Measurements from ENCODE around the gene ID1.

The ID1 gene, protein sequence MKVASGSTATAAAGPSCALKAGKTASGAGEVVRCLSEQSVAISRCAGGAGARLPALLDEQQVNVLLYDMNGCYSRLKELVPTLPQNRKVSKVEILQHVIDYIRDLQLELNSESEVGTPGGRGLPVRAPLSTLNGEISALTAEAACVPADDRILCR

DNA sequence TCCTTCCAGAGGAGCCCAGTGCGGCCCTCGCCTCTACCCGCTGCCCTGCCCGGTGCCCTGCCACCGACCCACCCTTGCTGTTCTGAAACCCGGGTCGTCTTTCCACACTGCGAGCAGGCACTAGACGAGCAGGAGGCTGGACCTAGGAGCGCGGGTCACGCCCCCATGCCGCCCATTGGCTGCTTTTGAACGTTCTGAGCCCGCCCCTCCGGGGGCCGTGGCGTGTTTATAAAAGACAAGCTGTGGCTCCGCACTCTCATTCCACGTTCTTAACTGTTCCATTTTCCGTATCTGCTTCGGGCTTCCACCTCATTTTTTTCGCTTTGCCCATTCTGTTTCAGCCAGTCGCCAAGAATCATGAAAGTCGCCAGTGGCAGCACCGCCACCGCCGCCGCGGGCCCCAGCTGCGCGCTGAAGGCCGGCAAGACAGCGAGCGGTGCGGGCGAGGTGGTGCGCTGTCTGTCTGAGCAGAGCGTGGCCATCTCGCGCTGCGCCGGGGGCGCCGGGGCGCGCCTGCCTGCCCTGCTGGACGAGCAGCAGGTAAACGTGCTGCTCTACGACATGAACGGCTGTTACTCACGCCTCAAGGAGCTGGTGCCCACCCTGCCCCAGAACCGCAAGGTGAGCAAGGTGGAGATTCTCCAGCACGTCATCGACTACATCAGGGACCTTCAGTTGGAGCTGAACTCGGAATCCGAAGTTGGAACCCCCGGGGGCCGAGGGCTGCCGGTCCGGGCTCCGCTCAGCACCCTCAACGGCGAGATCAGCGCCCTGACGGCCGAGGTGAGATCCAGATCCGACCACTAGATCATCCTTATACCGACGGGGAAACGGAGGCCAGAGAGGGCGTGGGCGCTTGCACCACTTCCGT lies at the start of gene ID1:
ID1 (plus strand) TSS at position 259 of the 871 bp plus-strand sequence; CDS start at position 358, 99 bp downstream.
- peak; percentile 93 for DNase-seq

DNA sequence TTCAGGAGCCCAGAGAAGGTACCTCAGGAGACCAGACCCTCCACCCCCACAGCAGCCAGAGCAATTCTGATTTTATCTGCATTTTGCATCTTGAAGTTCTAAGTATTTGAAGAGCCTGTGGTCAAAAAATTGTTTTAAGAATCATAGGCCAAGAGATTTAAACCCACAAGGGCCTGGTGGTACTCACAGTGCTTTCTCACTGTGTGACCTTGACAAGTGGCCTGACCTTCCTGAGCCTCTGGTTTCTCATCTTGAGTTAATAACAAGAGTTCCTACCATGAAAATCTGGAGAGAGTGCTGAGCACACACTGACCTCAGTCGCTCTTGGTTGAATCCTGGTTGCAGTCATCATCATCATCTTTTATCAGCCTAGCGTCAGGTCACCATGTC lies 45.4 kb upstream of the ID1 start:
- DNase-seq: no peak

DNA sequence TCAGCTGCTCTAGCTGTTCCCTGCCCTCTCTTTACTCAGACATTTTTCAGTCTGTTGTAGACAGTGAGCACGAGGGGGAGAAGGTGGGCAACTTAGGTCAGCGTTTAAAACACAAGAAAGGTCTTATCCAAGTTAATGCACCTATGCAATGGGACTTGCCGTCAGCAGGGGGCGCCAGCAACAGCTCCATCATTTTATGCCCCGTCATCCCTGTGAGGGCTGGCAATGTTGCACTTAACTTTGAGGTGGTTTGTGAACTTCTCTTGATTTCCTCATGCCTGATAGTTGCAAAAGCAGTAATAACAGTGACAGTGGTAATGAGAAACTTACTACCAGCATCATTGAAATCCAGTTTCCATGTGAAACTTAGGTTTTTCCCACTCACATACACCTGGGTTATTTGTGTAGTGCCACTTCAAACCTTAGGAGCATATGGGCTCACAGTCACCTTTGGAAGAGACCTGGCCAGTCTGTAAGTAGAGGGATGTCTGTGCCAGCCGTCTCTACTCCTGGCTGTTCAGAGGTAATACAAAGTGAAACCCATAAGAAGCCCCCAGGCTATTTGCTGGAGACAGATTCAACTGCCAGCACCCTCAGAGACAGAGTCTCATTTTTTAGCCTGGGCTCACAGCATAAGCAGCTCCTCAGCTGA lies 44.9 kb upstream of the ID1 start:
- DNase-seq: peak; percentile 86

DNA sequence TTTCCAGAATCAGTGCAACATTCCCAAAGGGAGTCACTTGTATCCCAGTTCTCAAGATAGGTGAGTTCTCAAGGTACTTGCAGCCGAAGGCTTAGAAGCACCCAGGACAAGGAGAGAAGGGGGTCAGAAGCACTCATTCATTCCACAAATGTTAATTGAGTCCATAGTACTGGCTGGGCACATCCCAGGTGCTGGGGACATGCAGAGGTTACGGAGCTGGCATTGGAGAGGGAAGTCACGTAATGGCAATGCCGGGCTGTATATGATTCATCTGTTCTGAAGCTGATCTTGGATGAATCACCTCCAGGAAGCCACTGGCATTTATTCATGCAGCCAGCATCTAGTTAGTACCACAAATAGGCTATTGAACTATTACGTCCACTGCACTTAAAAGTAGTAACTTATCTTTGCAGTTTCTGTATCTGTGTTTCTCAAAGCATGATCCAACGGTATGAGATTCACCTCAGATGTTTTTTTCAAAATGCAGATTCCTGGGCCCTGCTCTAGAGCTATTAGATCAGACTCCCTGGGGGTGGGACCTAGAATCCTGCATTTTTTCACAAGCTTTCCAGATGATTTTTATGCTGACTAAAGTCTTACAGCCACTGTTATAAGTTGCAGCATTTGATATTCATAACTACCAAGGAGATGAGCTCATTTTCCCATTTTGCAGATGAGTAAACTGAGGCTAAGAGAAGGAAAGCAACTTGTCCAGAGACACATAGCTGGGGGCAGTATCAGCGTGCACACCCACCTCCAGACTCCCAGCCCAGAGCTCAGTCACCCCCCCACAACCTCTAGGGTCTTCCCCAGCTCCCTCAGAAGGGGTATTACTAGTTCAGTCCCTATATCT lies 44.1 kb upstream of the ID1 start:
- no peak for DNase-seq

DNA sequence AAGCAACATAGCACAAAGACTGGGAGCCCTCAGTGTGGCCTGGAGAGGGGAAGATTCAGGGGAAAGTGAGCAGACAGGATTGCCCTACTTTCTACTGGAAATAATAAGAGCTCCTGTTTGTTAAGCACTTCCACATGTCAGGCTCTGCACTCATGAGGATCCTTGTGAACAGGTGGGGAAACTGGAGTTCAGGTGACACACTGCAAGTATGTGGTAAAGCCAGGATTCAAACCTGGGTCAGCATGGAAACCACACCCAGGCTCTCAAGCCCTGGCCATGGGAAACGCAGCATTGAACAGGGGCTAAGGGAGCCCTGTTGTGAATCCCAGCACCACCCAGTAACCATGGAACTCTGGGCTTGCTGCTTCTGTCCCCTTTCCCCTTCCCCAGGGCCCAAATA lies 42.8 kb upstream of the ID1 start:
- DNase-seq: no peak

DNA sequence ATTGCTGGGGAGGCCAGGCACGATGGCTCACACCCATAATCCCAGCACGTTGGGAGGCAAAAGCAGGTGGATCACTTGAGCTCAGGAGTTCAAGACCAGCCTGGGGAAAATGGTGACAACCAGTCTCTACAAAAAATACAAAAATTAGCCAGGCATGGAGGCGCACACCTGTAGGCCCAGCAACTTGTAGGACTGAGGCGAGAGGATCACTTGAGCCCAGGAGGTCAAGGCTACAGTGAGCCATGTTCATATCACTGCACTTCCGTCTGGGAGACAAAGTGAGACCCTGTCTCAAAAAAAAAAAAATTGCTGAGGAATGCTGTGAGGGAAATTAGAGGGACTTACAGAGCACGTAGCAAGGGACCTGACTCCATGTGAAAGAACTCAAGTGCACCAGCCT lies 40.8 kb upstream of the ID1 start:
- no peak for DNase-seq

DNA sequence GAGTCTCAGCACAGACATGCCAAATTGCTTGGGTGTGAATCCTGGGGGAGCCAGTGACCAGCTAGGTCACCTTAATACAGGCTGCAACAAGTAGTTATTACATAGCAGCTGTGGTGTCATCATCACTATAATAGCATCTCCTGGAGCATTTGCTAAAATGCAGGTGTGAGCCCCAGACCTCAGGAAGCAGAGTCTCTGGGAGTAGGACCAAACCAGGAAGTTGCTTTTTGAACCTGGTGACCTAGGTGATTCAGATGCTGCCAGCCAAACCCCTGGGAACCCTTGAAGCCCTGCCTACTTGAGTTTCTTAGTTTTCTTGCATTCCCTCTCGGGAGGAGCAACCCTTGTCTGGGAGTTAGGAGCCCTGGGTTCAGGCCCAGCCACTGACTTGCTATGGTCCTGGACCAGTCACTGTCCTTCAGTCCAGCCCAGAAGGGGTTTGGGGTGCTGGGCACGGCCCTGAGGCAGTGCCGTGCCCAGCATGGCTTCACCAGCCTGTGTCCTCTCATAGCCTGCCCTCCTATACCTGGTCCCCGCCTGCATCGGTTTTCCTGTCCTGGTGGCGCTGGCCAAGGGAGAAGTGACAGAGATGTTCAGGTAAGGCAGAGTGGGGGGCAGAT lies 39.3 kb upstream of the ID1 start:
- no peak for DNase-seq

DNA sequence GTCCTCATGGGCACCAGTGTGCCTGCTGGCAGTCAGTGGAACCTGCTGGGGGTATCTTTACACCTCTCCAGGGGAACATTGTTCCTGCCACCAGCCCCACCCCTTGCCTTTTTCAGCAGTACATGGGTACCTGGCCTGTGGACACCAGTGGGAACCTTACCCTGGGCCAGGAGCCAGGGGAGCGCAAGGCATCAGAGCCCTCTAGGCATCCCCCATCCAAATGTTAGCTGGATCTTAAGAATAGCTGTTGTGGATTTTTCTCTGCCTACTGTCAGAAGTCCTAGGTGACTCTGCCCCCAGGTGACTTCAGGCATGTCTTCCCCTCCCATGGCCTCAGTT lies 38.8 kb upstream of the ID1 start:
- no peak for DNase-seq

DNA sequence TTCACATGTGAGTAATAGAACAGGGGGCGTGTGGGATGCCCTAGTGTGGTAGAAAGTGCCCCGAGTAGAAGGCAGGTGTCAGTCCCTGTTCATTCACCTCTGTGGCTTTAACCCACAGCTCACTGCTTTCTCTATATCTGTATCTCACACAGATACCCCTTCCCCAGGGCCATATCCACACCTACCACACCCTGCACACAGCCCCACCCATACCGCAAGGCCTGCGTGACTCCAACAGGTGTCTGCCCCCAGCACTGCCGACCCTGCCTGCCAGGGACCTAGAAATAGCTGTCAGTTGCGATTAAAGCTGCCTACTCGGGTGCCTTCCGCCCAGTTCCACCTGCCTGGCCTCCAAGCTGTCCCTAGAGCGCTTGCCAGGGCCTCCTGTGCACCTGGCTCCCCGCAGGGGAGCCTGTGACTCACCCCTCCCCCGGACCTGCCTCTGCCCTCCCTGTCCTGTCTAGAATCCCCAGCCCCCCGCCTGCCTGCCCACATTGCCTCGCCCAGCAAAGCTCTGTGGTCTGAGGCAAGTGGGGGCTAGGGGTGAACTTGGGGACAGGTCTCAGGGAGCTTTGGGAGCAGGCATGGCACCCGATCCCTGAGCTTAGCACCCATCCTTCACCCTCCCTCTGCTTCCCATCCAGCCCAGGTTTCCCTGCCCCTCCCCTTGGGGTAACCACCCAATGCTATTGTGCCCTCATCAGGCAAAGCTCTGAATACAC lies 38.3 kb upstream of the ID1 start:
- DNase-seq: peak; percentile 43

DNA sequence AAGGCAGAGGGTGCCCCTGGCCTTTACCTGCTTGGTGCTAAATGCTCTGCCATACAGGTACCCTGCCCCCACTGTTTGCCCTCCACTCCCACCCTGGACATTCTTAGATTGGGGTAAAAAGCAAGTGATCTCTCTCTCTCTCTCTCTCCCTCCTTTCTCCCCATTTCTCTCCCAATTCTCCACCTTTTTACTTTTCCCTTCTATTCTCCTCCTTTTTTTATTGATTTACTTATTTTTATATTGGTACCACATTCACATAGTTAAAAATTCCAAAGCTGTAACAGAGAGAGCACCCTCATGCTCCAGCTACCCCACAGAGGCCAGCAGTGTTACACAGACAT lies 37.7 kb upstream of the ID1 start:
- DNase-seq: no peak

DNA sequence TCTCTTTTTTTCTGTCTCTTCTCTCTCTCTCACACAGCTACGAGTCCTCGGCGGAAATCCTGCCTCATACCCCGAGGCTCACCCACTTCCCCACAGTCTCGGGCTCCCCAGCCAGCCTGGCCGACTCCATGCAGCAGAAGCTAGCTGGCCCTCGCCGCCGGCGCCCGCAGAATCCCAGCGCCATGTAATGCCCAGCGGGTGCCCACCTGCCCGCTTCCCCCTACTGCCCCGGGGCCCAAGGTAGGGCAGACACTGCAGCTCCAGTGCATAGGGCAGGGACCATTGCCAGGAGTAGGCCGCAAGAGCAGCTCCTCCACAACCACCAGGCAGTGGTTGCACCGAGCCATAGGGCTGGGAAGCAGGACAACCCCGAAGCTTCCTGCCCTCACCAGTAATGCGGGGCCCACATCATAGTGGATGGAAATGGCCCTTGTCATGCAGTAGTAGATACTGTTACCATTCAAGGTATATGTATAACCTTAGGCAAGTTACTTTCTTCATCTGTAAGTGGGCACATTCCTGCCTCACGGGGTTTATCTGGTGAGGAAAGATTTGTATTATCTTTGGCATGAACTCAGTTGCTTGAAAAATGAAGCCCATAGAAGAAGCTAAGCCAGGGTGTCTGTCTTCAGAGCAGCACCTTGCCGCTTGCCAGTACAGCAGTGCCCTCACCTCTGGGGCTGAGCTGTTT lies 36.9 kb upstream of the ID1 start:
- no peak for DNase-seq

DNA sequence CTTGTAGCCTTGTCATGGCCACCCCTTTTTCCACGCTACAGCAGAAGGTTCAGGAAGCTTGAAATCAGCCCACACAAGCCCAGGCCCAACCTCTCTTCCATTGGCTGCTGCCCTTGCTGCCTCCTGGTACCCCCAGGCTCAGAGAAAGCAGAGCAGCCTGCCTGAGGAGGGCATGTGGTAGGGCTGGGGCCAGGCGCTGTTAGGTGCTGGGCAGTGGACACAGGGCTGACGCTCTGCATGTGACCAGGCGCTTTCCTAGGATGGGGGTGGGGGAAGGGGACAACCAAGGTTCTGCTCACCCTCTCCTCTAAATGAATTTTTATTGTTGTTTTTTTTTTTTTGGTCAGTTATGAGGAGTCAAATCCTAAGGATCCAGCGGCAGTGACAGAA lies 36.3 kb upstream of the ID1 start:
- DNase-seq: no peak

DNA sequence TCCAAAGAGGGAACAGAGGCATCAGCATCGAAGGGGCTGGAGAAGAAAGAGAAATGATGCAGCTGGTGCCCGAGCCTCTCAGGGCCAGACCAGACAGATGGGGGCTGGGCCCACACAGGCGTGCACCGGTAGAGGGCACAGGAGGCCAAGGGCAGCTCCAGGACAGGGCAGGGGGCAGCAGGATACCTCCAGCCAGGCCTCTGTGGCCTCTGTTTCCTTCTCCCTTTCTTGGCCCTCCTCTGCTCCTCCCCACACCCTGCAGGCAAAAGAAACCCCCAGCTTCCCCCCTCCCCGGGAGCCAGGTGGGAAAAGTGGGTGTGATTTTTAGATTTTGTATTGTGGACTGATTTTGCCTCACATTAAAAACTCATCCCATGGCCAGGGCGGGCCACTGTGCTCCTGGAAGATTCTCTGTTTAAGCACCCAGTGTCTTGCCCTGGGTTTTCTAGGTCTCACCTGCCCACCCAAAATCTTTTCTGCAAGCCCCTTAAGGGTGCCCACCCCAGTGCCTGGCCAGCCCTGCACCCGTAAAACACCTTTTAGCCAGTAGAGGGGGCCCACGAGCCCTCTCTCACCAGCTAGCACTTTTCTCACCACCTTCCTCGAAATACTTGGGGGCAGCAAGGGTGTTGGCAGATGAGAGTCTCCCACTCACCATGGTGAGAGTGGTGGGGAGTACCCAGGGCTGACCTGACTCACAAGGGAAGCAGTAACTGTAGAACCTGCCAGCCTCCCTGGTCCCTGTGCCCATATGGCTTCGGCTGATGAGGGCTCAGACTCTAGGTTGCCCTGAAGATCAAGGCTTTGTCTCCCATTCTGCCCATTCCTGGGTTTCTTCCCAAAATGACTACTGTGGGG lies 35.7 kb upstream of the ID1 start:
- DNase-seq: peak; percentile 84

DNA sequence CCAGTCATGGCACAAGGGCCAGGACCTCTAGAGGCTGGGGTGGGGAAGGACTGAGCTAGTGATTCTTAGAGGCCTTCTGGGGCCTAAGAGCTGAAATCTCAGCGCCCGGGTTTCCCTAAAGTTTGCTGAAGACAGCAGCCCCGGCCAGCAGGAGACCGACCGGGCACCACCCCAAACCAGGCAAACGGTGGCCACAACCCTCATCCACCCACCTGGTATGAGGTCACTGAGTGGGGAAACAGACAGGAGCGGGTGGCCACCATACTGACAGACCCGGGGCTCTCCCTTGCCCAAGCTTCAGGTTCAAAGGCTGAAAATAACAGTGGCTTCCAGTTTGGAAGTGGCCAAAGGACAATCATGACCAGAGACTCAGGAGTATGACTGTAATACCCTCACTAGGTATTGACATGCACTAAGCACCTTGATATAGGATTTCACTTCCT lies 35.0 kb upstream of the ID1 start:
- DNase-seq: no peak

DNA sequence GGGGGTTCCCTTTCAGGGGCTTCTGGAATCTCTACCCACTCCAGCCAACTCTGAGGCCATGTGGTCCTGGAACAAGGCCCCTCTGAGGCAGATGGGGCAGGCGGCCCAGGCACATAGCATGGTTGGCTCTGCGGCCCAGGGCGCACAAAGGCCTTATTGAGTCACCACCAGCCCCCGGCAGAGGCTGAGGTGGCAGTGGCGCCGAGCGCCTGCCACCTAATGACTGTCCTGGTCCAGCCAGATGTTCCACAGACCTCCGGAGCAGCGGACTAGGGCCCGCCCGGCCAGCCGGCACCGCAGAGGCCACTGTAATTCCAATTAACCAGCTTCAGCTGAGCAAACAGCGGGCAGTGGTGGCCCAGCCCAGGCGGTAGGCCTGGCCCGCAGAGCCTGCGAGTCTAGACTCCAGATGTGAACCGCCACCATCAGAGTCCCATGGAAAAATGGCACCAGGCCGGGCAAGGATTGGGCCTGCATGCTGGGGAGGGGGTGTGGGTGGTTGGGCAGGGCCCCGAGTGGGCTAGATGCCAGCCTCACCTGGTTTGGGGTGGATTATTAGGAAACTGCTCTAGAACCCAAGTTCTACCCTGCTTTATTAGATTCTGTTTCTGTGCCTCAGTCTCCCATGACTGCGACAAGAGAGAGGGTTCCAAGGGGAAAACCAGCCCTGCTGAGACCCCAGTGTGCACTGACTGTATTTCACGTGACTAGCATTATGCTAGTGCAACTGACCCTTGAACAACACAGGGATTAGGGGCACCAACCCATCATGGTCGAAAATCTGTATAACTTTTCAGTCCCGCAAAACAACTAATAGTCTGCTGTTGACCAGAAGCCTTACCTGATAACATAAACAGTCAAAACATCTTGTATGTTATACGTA lies 34.1 kb upstream of the ID1 start:
- DNase-seq: no peak

DNA sequence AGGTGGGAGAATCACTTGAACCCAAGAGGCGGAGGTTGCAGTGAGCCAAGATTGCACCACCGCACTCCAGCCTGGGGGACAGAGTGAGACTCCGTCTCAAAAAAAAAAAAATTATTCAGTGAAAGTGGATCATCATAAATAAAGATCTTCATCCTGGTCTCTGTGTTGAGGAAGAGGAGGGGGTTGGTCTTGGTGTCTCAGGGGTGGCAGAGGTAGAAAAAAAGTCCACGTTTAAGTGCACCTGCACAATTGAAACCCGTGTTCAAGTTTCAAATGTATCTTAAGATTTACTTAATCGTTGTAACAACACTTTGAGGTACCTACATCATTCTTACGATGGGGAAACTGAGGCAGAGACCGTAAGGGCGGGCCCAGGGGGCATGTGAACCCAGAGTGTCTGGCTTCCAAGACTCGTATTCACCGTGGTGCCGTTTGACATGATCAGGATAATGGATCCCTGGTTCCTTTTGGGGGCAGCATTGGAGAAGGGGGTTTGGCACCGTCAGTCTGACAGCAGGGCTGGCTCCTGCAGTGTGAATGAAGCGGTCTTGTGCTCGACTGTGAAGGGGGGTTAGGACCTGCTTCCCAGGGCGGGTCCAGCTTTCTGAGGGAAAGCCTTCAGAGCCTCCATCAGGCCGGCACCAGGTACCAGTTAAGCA lies 32.9 kb upstream of the ID1 start:
- no peak for DNase-seq

DNA sequence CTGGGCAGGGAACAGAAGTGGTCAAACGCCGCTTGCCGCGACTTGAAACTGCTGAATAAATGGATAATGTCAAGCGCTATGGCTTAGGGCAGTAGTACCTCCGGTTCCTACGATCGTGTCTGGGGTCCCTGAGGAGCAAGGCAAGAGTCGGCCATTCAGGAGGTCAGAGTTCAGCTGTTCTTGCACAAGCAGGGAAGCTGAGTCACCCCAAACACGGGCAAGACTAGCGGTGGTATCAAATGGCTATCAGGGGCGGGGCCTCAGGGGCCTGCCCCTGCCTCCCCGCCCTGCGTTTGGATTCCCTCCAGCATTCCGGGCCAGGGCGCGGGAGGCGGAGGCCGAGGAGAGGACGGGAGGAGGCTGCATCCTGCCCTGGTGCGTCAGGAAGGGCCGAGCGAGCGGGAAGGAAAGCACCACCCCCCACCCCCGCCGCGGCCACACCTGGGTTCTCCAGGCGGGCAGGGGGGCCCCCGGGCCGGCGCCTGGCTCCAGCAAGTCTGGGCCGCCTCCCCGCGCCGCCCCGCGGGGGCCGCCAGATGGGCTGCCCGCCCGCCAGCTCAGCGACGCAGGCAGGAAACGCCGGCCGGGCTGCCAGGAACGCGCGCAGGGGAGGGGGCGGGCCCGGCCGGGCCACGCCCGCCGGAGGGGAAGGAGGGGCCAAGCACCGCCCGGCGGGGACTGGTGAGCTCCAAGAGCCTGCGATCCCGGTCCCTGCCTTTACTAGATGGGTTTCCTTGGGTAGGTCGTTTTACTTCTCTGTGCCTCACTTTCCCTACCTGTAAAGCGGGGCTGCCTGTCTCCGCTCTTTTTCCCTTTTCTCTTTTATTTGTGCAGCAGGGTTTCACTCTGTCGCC lies 32.2 kb upstream of the ID1 start:
- DNase-seq: peak; percentile 90
